GM23338 (cell line): ENCODE data around the gene RAB5IF. TPM values are rescaled to one million over a fixed set of nuclear protein-coding genes. Genes with fewer than 3 reads are reported as not detected.

Experiments used
- ATAC-seq: fragments of 200-7000 bp; cut with Tn5 transposase; 3 replicates; pipeline ENCODE4 v1.9.1; 2020
- DNase-seq: peaks from one replicate; pipeline ENCODE4 v3.0.0-alpha.2; 2015; ENCODE audit warnings: low spot score
- H2AFZ ChIP-seq: fragments of 200-600 bp; sonication (generic); 2 replicates; pipeline ENCODE4 v1.8.0; 2016; ENCODE audit warnings: antibody characterized with exemption, mild to moderate bottlenecking, moderate library complexity
- H3F3A ChIP-seq: fragments of 200-600 bp; sonication (generic); replicated peaks from 2 replicates; pipeline ENCODE4 v1.8.0; 2017; ENCODE audit warnings: antibody characterized with exemption, mixed run types, low read depth
- H3K27ac ChIP-seq: fragments of 200-600 bp; sonication (generic); 2 replicates; pipeline ENCODE4 v1.6.1; 2016; ENCODE audit warnings: low read depth
- H3K27me3 ChIP-seq: fragments of 200-600 bp; sonication (generic); 2 replicates; pipeline ENCODE4 v1.8.0; 2016; ENCODE audit warnings: mild to moderate bottlenecking, mixed run types, moderate library complexity; ENCODE audit not compliant: insufficient read depth
- H3K36me3 ChIP-seq: fragments of 200-600 bp; sonication (generic); 2 replicates; pipeline ENCODE4 v1.8.0; 2016; ENCODE audit warnings: mild to moderate bottlenecking; ENCODE audit not compliant: insufficient read depth
- H3K4me1 ChIP-seq: fragments of 200-600 bp; sonication (generic); 2 replicates; pipeline ENCODE4 v1.8.0; 2016; ENCODE audit warnings: mild to moderate bottlenecking, moderate library complexity; ENCODE audit not compliant: insufficient read depth
- H3K4me2 ChIP-seq: fragments of 200-600 bp; sonication (generic); 2 replicates; pipeline ENCODE4 v1.7.1; 2017; ENCODE audit warnings: mixed run types
- H3K4me3 ChIP-seq: fragments of 200-600 bp; sonication (generic); 2 replicates; pipeline ENCODE4 v1.6.1; 2016; ENCODE audit warnings: mixed run types
- H3K79me2 ChIP-seq: fragments of 200-600 bp; sonication (generic); replicated peaks from 2 replicates; pipeline ENCODE4 v1.8.0; 2017; ENCODE audit warnings: mild to moderate bottlenecking; ENCODE audit not compliant: insufficient read depth
- H3K9me2 ChIP-seq: fragments of 200-600 bp; sonication (generic); 2 replicates; pipeline ENCODE4 v1.8.0; 2017; ENCODE audit not compliant: insufficient read depth
- H4K20me1 ChIP-seq: fragments of 200-600 bp; sonication (generic); replicated peaks from 2 replicates; pipeline ENCODE4 v1.8.0; 2017; ENCODE audit warnings: mild to moderate bottlenecking; ENCODE audit not compliant: insufficient read depth
- H3K27ac Mint-ChIP-seq: 2 replicates; pipeline ENCODE4 v1.8.0; 2020; ENCODE audit warnings: inconsistent platforms, mild to moderate bottlenecking, moderate library complexity, mixed read lengths
- H3K27me3 Mint-ChIP-seq: 3 replicates; pipeline ENCODE4 v1.8.0; 2022; ENCODE audit warnings: low read depth, mild to moderate bottlenecking, moderate library complexity, mixed read lengths, inconsistent platforms; ENCODE audit not compliant: insufficient read depth, poor library complexity
- H3K36me3 Mint-ChIP-seq: 3 replicates; pipeline ENCODE4 v1.8.0; 2021; ENCODE audit warnings: low read depth, mild to moderate bottlenecking, inconsistent platforms, moderate library complexity, mixed read lengths
- H3K4me1 Mint-ChIP-seq: 3 replicates; pipeline ENCODE4 v1.8.0; 2020; ENCODE audit warnings: mild to moderate bottlenecking, inconsistent platforms, mixed read lengths
- H3K4me3 Mint-ChIP-seq: 3 replicates; pipeline ENCODE4 v1.8.0; 2021; ENCODE audit warnings: moderate library complexity, mild to moderate bottlenecking, inconsistent platforms, mixed read lengths
- H3K9me3 Mint-ChIP-seq: 3 replicates; pipeline ENCODE4 v1.8.0; 2020; ENCODE audit warnings: moderate library complexity, mild to moderate bottlenecking, inconsistent platforms, mixed read lengths
- CTCF ChIP-seq, 2 experiments: fragments of 200-600 bp in 1 of 2; sonication (generic) in 1 of 2; conservative IDR thresholded peaks; 2 replicates each; pipeline versions ENCODE4 v1.5.1 to v1.6.1; 2016 to 2017; ENCODE audit warnings: antibody characterized with exemption in 2 of 2, low read depth in 2 of 2, mild to moderate bottlenecking in 2 of 2, moderate library complexity in 1 of 2
- ETS1 ChIP-seq: IDR thresholded peaks from 2 replicates; pipeline ENCODE4 v1.6.1; 2016; ENCODE audit warnings: antibody characterized with exemption
- EZH2phosphoT487 ChIP-seq: fragments of 200-600 bp; sonication (generic); IDR thresholded peaks from one replicate; pipeline ENCODE4 v1.8.1; 2018; ENCODE audit warnings: antibody characterized with exemption; ENCODE audit not compliant: unreplicated experiment
- ZNF114 ChIP-seq: fragments of 250-450 bp; sonication (Bioruptor Pico); IDR thresholded peaks from 2 replicates; pipeline ENCODE4 v1.5.0; 2020; ENCODE audit warnings: mild to moderate bottlenecking, moderate library complexity
- polyA plus RNA-seq: library from polyadenylated mRNA; unstranded; fragments of >200 nt; fragmentation: Nextera tagmentation; extraction: Ambion mirVana; gene quantifications from 2 replicates; pipeline ENCODE4 v1.2.1, GENCODE V29; 2016
- total RNA-seq: library from RNA; depleted of rRNA; stranded (reverse); fragments of >200 nt; shearing (Covaris generic); gene quantifications from 2 replicates; pipeline ENCODE4 v1.2.3, GENCODE V29; 2014
- TF ChIP-seq, protein P1 (sequence below): IDR thresholded peaks from one replicate; pipeline ENCODE4 v1.6.1; 2018; ENCODE audit warnings: antibody characterized with exemption; ENCODE audit not compliant: unreplicated experiment

RAB5IF gene
- total and polyA plus RNA-seq, 2 experiments from 2014 or later: 123 to 138 TPM

GRCh38 chr20:36591281-36591680 lies 14.3 kb upstream of the RAB5IF start:
- ATAC-seq (no peak), DNase-seq (no peak)
- Mint-ChIP-seq H3K4me3 (no peak overlapping the region), H3K9me3 (peaks cover 18% of the 10 kb centered on the region), H3K27ac (peak overlapping the region; percentile 50; the same call in 1 of the 2 replicates), H3K27me3 (peaks cover 7% of the 10 kb centered on the region), H3K36me3 (peaks cover 82% of the 10 kb centered on the region), H3K4me1 (peaks cover 41% of the 10 kb centered on the region)
- Histone ChIP-seq H3K79me2 (peaks cover 13% of the 10 kb centered on the region), H3K9me2 (0 out of 2 replicates have a peak, but pooled peaks cover 6% of the 10 kb centered on the region), H3K4me1 (peaks cover 22% of the 10 kb centered on the region), H3F3A (peaks cover 15% of the 10 kb centered on the region), H4K20me1 (peaks cover 2% of the 10 kb centered on the region; the same call in 1 of the 2 replicates), H3K4me3 (no peak overlapping the region), H2AFZ (no peak overlapping the region), H3K27me3 (no peaks in the 10 kb centered on the region), H3K36me3 (peaks cover 10% of the 10 kb centered on the region; the same call in 1 of the 2 replicates), H3K4me2 (no peak overlapping the region), H3K27ac (0 out of 2 replicates have a peak overlapping the region, but pooled peaks have one; percentile 36)
- TF ChIP-seq, protein P1, sequence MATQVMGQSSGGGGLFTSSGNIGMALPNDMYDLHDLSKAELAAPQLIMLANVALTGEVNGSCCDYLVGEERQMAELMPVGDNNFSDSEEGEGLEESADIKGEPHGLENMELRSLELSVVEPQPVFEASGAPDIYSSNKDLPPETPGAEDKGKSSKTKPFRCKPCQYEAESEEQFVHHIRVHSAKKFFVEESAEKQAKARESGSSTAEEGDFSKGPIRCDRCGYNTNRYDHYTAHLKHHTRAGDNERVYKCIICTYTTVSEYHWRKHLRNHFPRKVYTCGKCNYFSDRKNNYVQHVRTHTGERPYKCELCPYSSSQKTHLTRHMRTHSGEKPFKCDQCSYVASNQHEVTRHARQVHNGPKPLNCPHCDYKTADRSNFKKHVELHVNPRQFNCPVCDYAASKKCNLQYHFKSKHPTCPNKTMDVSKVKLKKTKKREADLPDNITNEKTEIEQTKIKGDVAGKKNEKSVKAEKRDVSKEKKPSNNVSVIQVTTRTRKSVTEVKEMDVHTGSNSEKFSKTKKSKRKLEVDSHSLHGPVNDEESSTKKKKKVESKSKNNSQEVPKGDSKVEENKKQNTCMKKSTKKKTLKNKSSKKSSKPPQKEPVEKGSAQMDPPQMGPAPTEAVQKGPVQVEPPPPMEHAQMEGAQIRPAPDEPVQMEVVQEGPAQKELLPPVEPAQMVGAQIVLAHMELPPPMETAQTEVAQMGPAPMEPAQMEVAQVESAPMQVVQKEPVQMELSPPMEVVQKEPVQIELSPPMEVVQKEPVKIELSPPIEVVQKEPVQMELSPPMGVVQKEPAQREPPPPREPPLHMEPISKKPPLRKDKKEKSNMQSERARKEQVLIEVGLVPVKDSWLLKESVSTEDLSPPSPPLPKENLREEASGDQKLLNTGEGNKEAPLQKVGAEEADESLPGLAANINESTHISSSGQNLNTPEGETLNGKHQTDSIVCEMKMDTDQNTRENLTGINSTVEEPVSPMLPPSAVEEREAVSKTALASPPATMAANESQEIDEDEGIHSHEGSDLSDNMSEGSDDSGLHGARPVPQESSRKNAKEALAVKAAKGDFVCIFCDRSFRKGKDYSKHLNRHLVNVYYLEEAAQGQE: no peak
- TF ChIP-seq CTCF (conservative IDR thresholded peaks at IDR 0.05; ENCODE audit: low read depth in 2 of 2) (no peak), ZNF114 (CRISPR knock-in tag) (no peak), EZH2phosphoT487 (no peak), ETS1 (no peak)

- Histone ChIP-seq H3K36me3 (0 out of 2 replicates have a peak, but pooled peaks cover 2% of the 10 kb centered on the region), H3K79me2 (peaks cover 7% of the 10 kb centered on the region), H3K27me3 (no peaks in the 10 kb centered on the region), H3K27ac (peak overlapping the region; percentile 36; the same call in 1 of the 2 replicates), H3K4me1 (peaks cover 15% of the 10 kb centered on the region; the same call in 1 of the 2 replicates), H2AFZ (no peak overlapping the region), H3F3A (peaks cover 8% of the 10 kb centered on the region), H4K20me1 (peaks cover 2% of the 10 kb centered on the region; the same call in 1 of the 2 replicates), H3K9me2 (0 out of 2 replicates have a peak, but pooled peaks cover 2% of the 10 kb centered on the region), H3K4me3 (no peak overlapping the region), H3K4me2 (no peak overlapping the region)
- peak; percentile 81 for ATAC-seq
- Mint-ChIP-seq H3K36me3 (peaks cover 74% of the 10 kb centered on the region), H3K4me3 (no peak overlapping the region), H3K27me3 (peaks cover 5% of the 10 kb centered on the region), H3K27ac (peak overlapping the region; percentile 50; the same call in 1 of the 2 replicates), H3K4me1 (peaks cover 34% of the 10 kb centered on the region), H3K9me3 (peaks cover 11% of the 10 kb centered on the region; the same call in 2 of the 3 replicates)
- DNase-seq: peak; percentile 76
- TF ChIP-seq CTCF (conservative IDR thresholded peaks at IDR 0.05; ENCODE audit: low read depth in 2 of 2): peak; percentile 55 to 81
Measured at GRCh38 chr20:36591854-36592641, 13.5 kb upstream of the RAB5IF start.
